Measurements from ENCODE around the gene SF3B1.

SF3B1 gene

GRCh38 chr2:197416268-197416667 lies 18.6 kb downstream of the SF3B1 start:
- no peaks in the 10 kb centered on the region for H3K79me2 ChIP-seq (ENCODE audit: control insufficient read depth, insufficient read depth, low read length, poor library complexity)
- no peak overlapping the region for H4K8ac ChIP-seq (ENCODE audit: low read depth, low read length)
- H2BK5ac ChIP-seq (ENCODE audit: low read depth, low read length, poor library complexity) = no peak overlapping the region
- no peak overlapping the region for H2BK12ac ChIP-seq (ENCODE audit: low read length)
- DNase-seq = no peak
- H3K14ac ChIP-seq (ENCODE audit: low read length) = no peak overlapping the region
- no peak overlapping the region for H4K12ac ChIP-seq (ENCODE audit: low read depth, low read length)
- H2BK120ac ChIP-seq (ENCODE audit: insufficient read depth, low read length, poor library complexity) = no peak overlapping the region
- no peak overlapping the region for H3K4me2 ChIP-seq (ENCODE audit: low read length)
- no peak overlapping the region for H3K18ac ChIP-seq (ENCODE audit: low read length)
- no peaks in the 10 kb centered on the region for H3K4me1 ChIP-seq (ENCODE audit: control insufficient read depth in 1 of 2, insufficient read depth in 2 of 2, low read length in 2 of 2)
- peaks cover 36 to 52% of the 10 kb centered on the region in 2 experiments for H3K36me3 ChIP-seq (ENCODE audit: control insufficient read depth in 1 of 2, insufficient read depth in 2 of 2, low read length in 2 of 2)
- H3K4me3 ChIP-seq (ENCODE audit: low read depth, low read length) = no peak overlapping the region
- no peak overlapping the region for H3K27ac ChIP-seq (ENCODE audit: low read depth, low read length)
- H3K4ac ChIP-seq (ENCODE audit: low read depth, low read length) = no peak overlapping the region
- no peak overlapping the region for H2AFZ ChIP-seq (ENCODE audit: insufficient read depth, low read length, poor library complexity)
- no peak overlapping the region for H4K91ac ChIP-seq (ENCODE audit: low read depth, low read length)
- no peak overlapping the region for H3K9ac ChIP-seq (ENCODE audit: low read length)
- no peak overlapping the region for H3K23ac ChIP-seq (ENCODE audit: low read length)
- no peak overlapping the region for H2AK5ac ChIP-seq (ENCODE audit: low read length)
- WGBS (ENCODE audit: extremely low coverage, insufficient coverage, insufficient read length) = no CpG with 5 or more reads among the region's 1 CpG
- H3K79me1 ChIP-seq (ENCODE audit: low read length) = no peaks in the 10 kb centered on the region
- H3K9me3 ChIP-seq (ENCODE audit: insufficient read depth, low read depth, low read length) = no peaks in the 10 kb centered on the region
- H3K27me3 ChIP-seq (ENCODE audit: insufficient read depth, low read length) = no peaks in the 10 kb centered on the region

GRCh38 chr2:197414515-197414914 lies 20.3 kb downstream of the SF3B1 start:
- Histone ChIP-seq H3K23ac (ENCODE audit: low read length) (no peak overlapping the region), H2BK5ac (ENCODE audit: low read depth, low read length, poor library complexity) (no peak overlapping the region), H3K79me2 (ENCODE audit: control insufficient read depth, insufficient read depth, low read length, poor library complexity) (no peaks in the 10 kb centered on the region), H3K27ac (ENCODE audit: low read depth, low read length) (no peak overlapping the region), H3K27me3 (ENCODE audit: insufficient read depth, low read length) (no peaks in the 10 kb centered on the region), H3K4me3 (ENCODE audit: low read depth, low read length) (no peak overlapping the region), H2AFZ (ENCODE audit: insufficient read depth, low read length, poor library complexity) (no peak overlapping the region), H2BK12ac (ENCODE audit: low read length) (no peak overlapping the region), H3K9ac (ENCODE audit: low read length) (no peak overlapping the region), H4K8ac (ENCODE audit: low read depth, low read length) (no peak overlapping the region), H3K4me1 (ENCODE audit: control insufficient read depth in 1 of 2, insufficient read depth in 2 of 2, low read length in 2 of 2) (no peaks in the 10 kb centered on the region), H4K91ac (ENCODE audit: low read depth, low read length) (no peak overlapping the region), H2AK5ac (ENCODE audit: low read length) (no peak overlapping the region), H2BK120ac (ENCODE audit: insufficient read depth, low read length, poor library complexity) (no peak overlapping the region), H4K12ac (ENCODE audit: low read depth, low read length) (no peak overlapping the region), H3K9me3 (ENCODE audit: insufficient read depth, low read depth, low read length) (no peaks in the 10 kb centered on the region), H3K14ac (ENCODE audit: low read length) (no peak overlapping the region), H3K4me2 (ENCODE audit: low read length) (no peak overlapping the region), H3K36me3 (ENCODE audit: control insufficient read depth in 1 of 2, insufficient read depth in 2 of 2, low read length in 2 of 2) (peaks cover 47 to 61% of the 10 kb centered on the region in 2 experiments), H3K18ac (ENCODE audit: low read length) (no peak overlapping the region), H3K4ac (ENCODE audit: low read depth, low read length) (no peak overlapping the region), H3K79me1 (ENCODE audit: low read length) (no peaks in the 10 kb centered on the region)
- no peak for DNase-seq
- no CpG with 5 or more reads among the region's 2 CpGs for WGBS (ENCODE audit: extremely low coverage, insufficient coverage, insufficient read length)

GRCh38 chr2:197414039-197414438 lies 20.8 kb downstream of the SF3B1 start:
- no CpG with 5 or more reads among the region's 5 CpGs for WGBS (ENCODE audit: extremely low coverage, insufficient coverage, insufficient read length)
- Histone ChIP-seq H4K8ac (ENCODE audit: low read depth, low read length) (no peak overlapping the region), H3K79me2 (ENCODE audit: control insufficient read depth, insufficient read depth, low read length, poor library complexity) (no peaks in the 10 kb centered on the region), H3K4me3 (ENCODE audit: low read depth, low read length) (no peak overlapping the region), H3K18ac (ENCODE audit: low read length) (no peak overlapping the region), H3K36me3 (ENCODE audit: control insufficient read depth in 1 of 2, insufficient read depth in 2 of 2, low read length in 2 of 2) (peaks cover 48 to 62% of the 10 kb centered on the region in 2 experiments), H3K4me1 (ENCODE audit: control insufficient read depth in 1 of 2, insufficient read depth in 2 of 2, low read length in 2 of 2) (no peaks in the 10 kb centered on the region), H2AK5ac (ENCODE audit: low read length) (no peak overlapping the region), H2BK120ac (ENCODE audit: insufficient read depth, low read length, poor library complexity) (no peak overlapping the region), H3K23ac (ENCODE audit: low read length) (no peak overlapping the region), H3K4ac (ENCODE audit: low read depth, low read length) (no peak overlapping the region), H3K79me1 (ENCODE audit: low read length) (no peaks in the 10 kb centered on the region), H3K9me3 (ENCODE audit: insufficient read depth, low read depth, low read length) (no peaks in the 10 kb centered on the region), H2BK5ac (ENCODE audit: low read depth, low read length, poor library complexity) (no peak overlapping the region), H2AFZ (ENCODE audit: insufficient read depth, low read length, poor library complexity) (no peak overlapping the region), H3K9ac (ENCODE audit: low read length) (no peak overlapping the region), H4K12ac (ENCODE audit: low read depth, low read length) (no peak overlapping the region), H2BK12ac (ENCODE audit: low read length) (no peak overlapping the region), H3K14ac (ENCODE audit: low read length) (no peak overlapping the region), H3K27ac (ENCODE audit: low read depth, low read length) (no peak overlapping the region), H3K4me2 (ENCODE audit: low read length) (no peak overlapping the region), H3K27me3 (ENCODE audit: insufficient read depth, low read length) (no peaks in the 10 kb centered on the region), H4K91ac (ENCODE audit: low read depth, low read length) (no peak overlapping the region)
- DNase-seq = no peak

- H3K79me2 ChIP-seq (ENCODE audit: control insufficient read depth, insufficient read depth, low read length, poor library complexity) = no peaks in the 10 kb centered on the region
- no peak overlapping the region for H3K4me3 ChIP-seq (ENCODE audit: low read depth, low read length)
- H3K79me1 ChIP-seq (ENCODE audit: low read length) = no peaks in the 10 kb centered on the region
- H3K23ac ChIP-seq (ENCODE audit: low read length) = no peak overlapping the region
- H2AK5ac ChIP-seq (ENCODE audit: low read length) = no peak overlapping the region
- H3K18ac ChIP-seq (ENCODE audit: low read length) = no peak overlapping the region
- no peak overlapping the region for H4K12ac ChIP-seq (ENCODE audit: low read depth, low read length)
- H3K9me3 ChIP-seq (ENCODE audit: insufficient read depth, low read depth, low read length) = no peaks in the 10 kb centered on the region
- no peak overlapping the region for H2BK12ac ChIP-seq (ENCODE audit: low read length)
- H3K4ac ChIP-seq (ENCODE audit: low read depth, low read length) = no peak overlapping the region
- H3K36me3 ChIP-seq (ENCODE audit: control insufficient read depth in 1 of 2, insufficient read depth in 2 of 2, low read length in 2 of 2) = peaks cover 30 to 48% of the 10 kb centered on the region in 2 experiments
- no peak overlapping the region for H2BK5ac ChIP-seq (ENCODE audit: low read depth, low read length, poor library complexity)
- no peak overlapping the region for H3K14ac ChIP-seq (ENCODE audit: low read length)
- DNase-seq = no peak
- H3K4me2 ChIP-seq (ENCODE audit: low read length) = no peak overlapping the region
- H4K8ac ChIP-seq (ENCODE audit: low read depth, low read length) = no peak overlapping the region
- no peaks in the 10 kb centered on the region for H3K4me1 ChIP-seq (ENCODE audit: control insufficient read depth in 1 of 2, insufficient read depth in 2 of 2, low read length in 2 of 2)
- H3K27ac ChIP-seq (ENCODE audit: low read depth, low read length) = no peak overlapping the region
- H3K9ac ChIP-seq (ENCODE audit: low read length) = no peak overlapping the region
- H2AFZ ChIP-seq (ENCODE audit: insufficient read depth, low read length, poor library complexity) = no peak overlapping the region
- no peak overlapping the region for H4K91ac ChIP-seq (ENCODE audit: low read depth, low read length)
- no peaks in the 10 kb centered on the region for H3K27me3 ChIP-seq (ENCODE audit: insufficient read depth, low read length)
- no CpG with 5 or more reads among the region's 2 CpGs for WGBS (ENCODE audit: extremely low coverage, insufficient coverage, insufficient read length)
- no peak overlapping the region for H2BK120ac ChIP-seq (ENCODE audit: insufficient read depth, low read length, poor library complexity)
These were observed 29.2 kb downstream of the SF3B1 start for GRCh38 chr2:197405582-197405981.

Data from trophoblast cell (in vitro differentiated cells and primary cell).